ENCODE measurements around the gene RUNX2. TPM values are rescaled to one million over a fixed set of nuclear protein-coding genes. Genes with fewer than 3 reads are reported as not detected.

RUNX2 gene
- total RNA-seq, 1 experiment from 2014 or later = 3.8 TPM

- no peaks in the 10 kb centered on the region for H3K27me3 ChIP-seq (ENCODE audit: low read length)
- no peaks in the 10 kb centered on the region for H3K9me3 ChIP-seq (ENCODE audit: low read length)
- peaks cover 28% of the 10 kb centered on the region for H3K79me2 ChIP-seq (ENCODE audit: low read length)
- H4K20me1 ChIP-seq (ENCODE audit: low read length) = no peaks in the 10 kb centered on the region
- no peaks in the 10 kb centered on the region for H3K9me2 ChIP-seq (replicated peaks; ENCODE audit: low read length)
- TF ChIP-seq CTCF (conservative IDR thresholded peaks at IDR 0.05; ENCODE audit: low read depth, low read length) = no peak
- TF ChIP-seq EZH2phosphoT487 (IDR thresholded peaks at IDR 0.05; ENCODE audit: borderline replicate concordance, low read length) = no peak
- TF ChIP-seq EZH2 (IDR thresholded peaks at IDR 0.05; ENCODE audit: low read length, unreplicated experiment) = no peak
- peaks cover 55% of the 10 kb centered on the region for H3K4me1 ChIP-seq (ENCODE audit: insufficient read depth, low read length)
- H2AFZ ChIP-seq (ENCODE audit: low read length) = no peak overlapping the region
- peak overlapping the region; percentile 78 for H3K27ac ChIP-seq (ENCODE audit: low read length)
- H3K9ac ChIP-seq (ENCODE audit: low read length) = peak overlapping the region; percentile 26
- H3K4me3 ChIP-seq (ENCODE audit: low read length) = peak overlapping the region; percentile 36
- ChIA-PET POLR2A (ENCODE audit: unreplicated experiment) (no interaction called here), CTCF (interaction anchor here (0.6 kb wide), 2 partner anchors 135 to 279 kb away, joined by 4 read pairs; no protein-coding TSS in a partner anchor)
- peak overlapping the region; percentile 74 for H3K4me2 ChIP-seq (ENCODE audit: low read length)
- intact Hi-C loops (cut with micrococcal nuclease) = loop anchor here (5.0 kb wide), 3 partner anchors 69 to 274 kb away; no protein-coding TSS in a partner anchor
- no peak for DNase-seq
- BruUV-seq (replicated peaks) = no TSS peak
- ATAC-seq = peak; percentile 8
- peaks cover 8% of the 10 kb centered on the region; the same call in 1 of the 2 replicates for H3K36me3 ChIP-seq (ENCODE audit: low read depth, low read length)
- H3F3A ChIP-seq (ENCODE audit: low read length, unreplicated experiment) = peaks cover 9% of the 10 kb centered on the region
These were observed 110.0 kb downstream of the RUNX2 start for GRCh38 chr6:45438151-45438550.

- Histone ChIP-seq H3K9me2 (replicated peaks; ENCODE audit: low read length) (no peaks in the 10 kb centered on the region), H3K79me2 (ENCODE audit: low read length) (peaks cover 28% of the 10 kb centered on the region), H3K4me2 (ENCODE audit: low read length) (peak overlapping the region; percentile 74), H3F3A (ENCODE audit: low read length, unreplicated experiment) (peaks cover 9% of the 10 kb centered on the region), H2AFZ (ENCODE audit: low read length) (no peak overlapping the region), H3K27ac (ENCODE audit: low read length) (peak overlapping the region; percentile 78), H3K27me3 (ENCODE audit: low read length) (no peaks in the 10 kb centered on the region), H3K9me3 (ENCODE audit: low read length) (no peaks in the 10 kb centered on the region), H4K20me1 (ENCODE audit: low read length) (no peaks in the 10 kb centered on the region), H3K36me3 (ENCODE audit: low read depth, low read length) (peaks cover 14% of the 10 kb centered on the region; the same call in 1 of the 2 replicates), H3K9ac (ENCODE audit: low read length) (peak overlapping the region; percentile 26), H3K4me1 (ENCODE audit: insufficient read depth, low read length) (peaks cover 47% of the 10 kb centered on the region), H3K4me3 (ENCODE audit: low read length) (peak overlapping the region; percentile 36)
- BruUV-seq (replicated peaks) = no TSS peak
- ATAC-seq = peak; percentile 85
- intact Hi-C loops (cut with micrococcal nuclease) = loop anchor here (5.0 kb wide), 3 partner anchors 68 to 273 kb away; no protein-coding TSS in a partner anchor
- ChIA-PET CTCF (interaction anchor here (0.6 kb wide), 2 partner anchors 135 to 278 kb away, joined by 4 read pairs; no protein-coding TSS in a partner anchor), POLR2A (ENCODE audit: unreplicated experiment) (no interaction called here)
- peak; percentile 93 for DNase-seq
- TF ChIP-seq EZH2phosphoT487 (IDR thresholded peaks at IDR 0.05; ENCODE audit: borderline replicate concordance, low read length) (no peak), CTCF (conservative IDR thresholded peaks at IDR 0.05; ENCODE audit: low read depth, low read length) (no peak)
These were observed 110.8 kb downstream of the RUNX2 start for GRCh38 chr6:45438849-45439406.

- POLR2A ChIA-PET (ENCODE audit: unreplicated experiment) = no interaction called here
- no peaks in the 10 kb centered on the region for H4K20me1 ChIP-seq (ENCODE audit: low read length)
- H3K4me1 ChIP-seq (ENCODE audit: insufficient read depth, low read length) = peaks cover 51% of the 10 kb centered on the region
- intact Hi-C loops (cut with micrococcal nuclease) = loop anchor here (5.0 kb wide), 3 partner anchors 68 to 273 kb away; no protein-coding TSS in a partner anchor
- H2AFZ ChIP-seq (ENCODE audit: low read length) = no peak overlapping the region
- H3K79me2 ChIP-seq (ENCODE audit: low read length) = peaks cover 24% of the 10 kb centered on the region
- H3K4me3 ChIP-seq (ENCODE audit: low read length) = 0 out of 2 replicates have a peak overlapping the region, but pooled peaks have one; percentile 6
- no peaks in the 10 kb centered on the region for H3K27me3 ChIP-seq (ENCODE audit: low read length)
- no peaks in the 10 kb centered on the region for H3K9me3 ChIP-seq (ENCODE audit: low read length)
- peak overlapping the region; percentile 78 for H3K27ac ChIP-seq (ENCODE audit: low read length)
- H3K4me2 ChIP-seq (ENCODE audit: low read length) = peak overlapping the region; percentile 74
- H3K9me2 ChIP-seq (replicated peaks; ENCODE audit: low read length) = no peaks in the 10 kb centered on the region
- no peak overlapping the region for H3K9ac ChIP-seq (ENCODE audit: low read length)
- peaks cover 9% of the 10 kb centered on the region for H3F3A ChIP-seq (ENCODE audit: low read length, unreplicated experiment)
- TF ChIP-seq EZH2phosphoT487 (IDR thresholded peaks at IDR 0.05; ENCODE audit: borderline replicate concordance, low read length) (no peak), EZH2 (IDR thresholded peaks at IDR 0.05; ENCODE audit: low read length, unreplicated experiment) (no peak), CTCF (conservative IDR thresholded peaks at IDR 0.05; ENCODE audit: low read depth, low read length) (no peak)
- ATAC-seq (no peak), DNase-seq (no peak)
- CTCF ChIA-PET = no interaction called here
- no TSS peak for BruUV-seq (replicated peaks)
- peaks cover 18% of the 10 kb centered on the region; the same call in 1 of the 2 replicates for H3K36me3 ChIP-seq (ENCODE audit: low read depth, low read length)
These were observed 111.3 kb downstream of the RUNX2 start for GRCh38 chr6:45439459-45439858.

Data from PC-3 (cell line).